ENCODE results near the gene PIGZ. TPM values are rescaled to one million over a fixed set of nuclear protein-coding genes. Genes with fewer than 3 reads are reported as not detected.

The PIGZ gene
- total RNA-seq, 4 donors from 2014 or later: 5.5 to 10.2 (median 8.4) TPM

- DNase-seq (ENCODE audit: low spot score): no peak
- no peak for TF ChIP-seq CTCF (IDR thresholded peaks at IDR 0.05)
- ATAC-seq (ENCODE audit: low FRiP score): no peak
Measured at GRCh38 chr3:196976941-196977340, 8.3 kb upstream of the PIGZ start.

- no peak for TF ChIP-seq CTCF (IDR thresholded peaks at IDR 0.05)
- DNase-seq (ENCODE audit: low spot score) (no peak), ATAC-seq (ENCODE audit: low FRiP score) (no peak)
Measured at GRCh38 chr3:196975349-196975748, 6.7 kb upstream of the PIGZ start.

GRCh38 chr3:196974661-196975060, 6.0 kb upstream of the PIGZ start:
- ATAC-seq (ENCODE audit: low FRiP score): no peak
- no peak for DNase-seq (ENCODE audit: low spot score)
- no peak for TF ChIP-seq CTCF (IDR thresholded peaks at IDR 0.05)

- DNase-seq (ENCODE audit: low spot score) (no peak), ATAC-seq (ENCODE audit: low FRiP score) (no peak)
- no peak for TF ChIP-seq CTCF (IDR thresholded peaks at IDR 0.05)
Measured at GRCh38 chr3:196971094-196971698, 2.6 kb upstream of the PIGZ start.

GRCh38 chr3:196970547-196971093, 2.0 kb upstream of the PIGZ start:
- no peak for TF ChIP-seq CTCF (IDR thresholded peaks at IDR 0.05)
- ATAC-seq (ENCODE audit: low FRiP score): no peak
- no peak for DNase-seq (ENCODE audit: low spot score)

- TF ChIP-seq CTCF (IDR thresholded peaks at IDR 0.05): peak in 2 of 3 donors; percentile 66 to 82
- DNase-seq (ENCODE audit: low spot score): no peak
- ATAC-seq (ENCODE audit: low FRiP score): peak; percentile 77
Measured at GRCh38 chr3:196969660-196970546, 1.3 kb upstream of the PIGZ start.

All from omental fat pad (tissue), 4 donors.